Activated CD8-positive, alpha-beta memory T cell treated with anti-CD3 and anti-CD28 coated beads, Interleukin-2, amount 10 ng/mL, durations not matched to agents 7 days and 5 days (primary cell): ENCODE data around the gene IQSEC1. TPM values are rescaled to one million over a fixed set of nuclear protein-coding genes. Genes with fewer than 3 reads are reported as not detected.

Source experiments
- ATAC-seq: fragments of 150-1000 bp; cut with Tn5 transposase; one replicate; pipeline ENCODE4 v1.10.0; 2021; ENCODE audit warnings: moderate library complexity
- CTCF ChIA-PET: fragments of 350-600 bp; sonication (Branson Sonifier 250); formaldehyde crosslinking; loops from one replicate; lab custom pipeline; 2021; ENCODE audit warnings: antibody characterized with exemption; lab: Charles Lee
- DNase-seq: peaks from one replicate; pipeline ENCODE4 v3.0.0-alpha.2; 2020
- H3K27ac Mint-ChIP-seq: one replicate; pipeline ENCODE4 v1.8.0; 2021; ENCODE audit warnings: mild to moderate bottlenecking, mixed read lengths
- H3K27me3 Mint-ChIP-seq: one replicate; pipeline ENCODE4 v1.8.0; 2021; ENCODE audit warnings: mixed read lengths
- H3K36me3 Mint-ChIP-seq: one replicate; pipeline ENCODE4 v1.8.0; 2021; ENCODE audit warnings: mild to moderate bottlenecking, mixed read lengths
- H3K4me1 Mint-ChIP-seq: one replicate; pipeline ENCODE4 v1.8.0; 2021; ENCODE audit warnings: mixed read lengths
- H3K4me3 Mint-ChIP-seq: one replicate; pipeline ENCODE4 v1.8.0; 2021; ENCODE audit warnings: mild to moderate bottlenecking, moderate library complexity, mixed read lengths
- H3K9me3 Mint-ChIP-seq: one replicate; pipeline ENCODE4 v1.8.0; 2022; ENCODE audit warnings: low read depth, mixed read lengths
- total RNA-seq, 2 experiments: library from RNA; stranded (reverse); gene quantifications; one replicate each; pipeline ENCODE4 v1.2.3, GENCODE V29; 2021

IQSEC1 gene
- total RNA-seq, 2 experiments from 2014 or later: 37.6 to 71.4 TPM

GRCh38 chr3:12925648-12926047, 147.6 kb downstream of the IQSEC1 start:
- H3K27me3 Mint-ChIP-seq: no peaks in the 10 kb centered on the region
- H3K4me3 Mint-ChIP-seq: no peak overlapping the region
- DNase-seq: no peak
- H3K27ac Mint-ChIP-seq: no peak overlapping the region
- CTCF ChIA-PET: no interaction called here
- H3K4me1 Mint-ChIP-seq: peaks cover 22% of the 10 kb centered on the region
- peaks cover 6% of the 10 kb centered on the region for H3K36me3 Mint-ChIP-seq
- no peak for ATAC-seq
- H3K9me3 Mint-ChIP-seq: no peaks in the 10 kb centered on the region

GRCh38 chr3:12924437-12924836, 148.8 kb downstream of the IQSEC1 start:
- CTCF ChIA-PET: no interaction called here
- DNase-seq (peak; percentile 47), ATAC-seq (no peak)
- Mint-ChIP-seq H3K36me3 (peaks cover 7% of the 10 kb centered on the region), H3K9me3 (no peaks in the 10 kb centered on the region), H3K4me3 (no peak overlapping the region), H3K4me1 (peaks cover 12% of the 10 kb centered on the region), H3K27ac (no peak overlapping the region), H3K27me3 (no peaks in the 10 kb centered on the region)

DNA sequence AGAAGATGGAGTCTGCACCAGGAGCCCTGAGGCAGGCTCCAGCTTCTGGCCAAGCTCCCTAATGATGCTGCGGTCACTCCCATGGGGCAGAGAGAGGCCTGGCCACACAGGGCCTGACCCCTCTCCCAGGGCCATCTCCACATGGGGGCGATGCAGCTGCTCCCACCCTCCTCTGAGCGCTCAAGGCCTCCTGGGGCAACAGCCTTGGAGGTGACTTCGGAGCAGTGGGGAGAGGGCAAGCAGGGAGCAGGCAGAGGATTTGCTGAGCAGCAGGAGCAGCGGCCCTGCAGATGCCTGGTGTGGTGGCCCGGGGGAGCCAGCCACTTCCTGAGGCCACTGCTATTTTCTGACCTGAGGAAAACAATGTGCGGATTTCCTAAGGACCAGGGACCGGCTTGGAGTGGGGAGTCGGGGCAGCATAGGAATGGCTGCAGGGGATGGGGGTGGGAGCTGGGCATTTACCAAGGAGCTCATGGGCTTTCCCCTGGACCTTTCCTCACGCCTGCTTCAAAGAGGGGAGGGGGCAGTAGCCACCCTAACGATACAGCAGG, 150.3 kb downstream of the IQSEC1 start:
- H3K27ac Mint-ChIP-seq: no peak overlapping the region
- peaks cover 12% of the 10 kb centered on the region for H3K4me1 Mint-ChIP-seq
- no peak overlapping the region for H3K4me3 Mint-ChIP-seq
- DNase-seq (no peak), ATAC-seq (no peak)
- H3K36me3 Mint-ChIP-seq: peaks cover 4% of the 10 kb centered on the region
- H3K27me3 Mint-ChIP-seq: no peaks in the 10 kb centered on the region
- CTCF ChIA-PET: no interaction called here
- H3K9me3 Mint-ChIP-seq: no peaks in the 10 kb centered on the region

- CTCF ChIA-PET: no interaction called here
Observed at GRCh38 chr3:12922306-12922705, 150.9 kb downstream of the IQSEC1 start.

DNA sequence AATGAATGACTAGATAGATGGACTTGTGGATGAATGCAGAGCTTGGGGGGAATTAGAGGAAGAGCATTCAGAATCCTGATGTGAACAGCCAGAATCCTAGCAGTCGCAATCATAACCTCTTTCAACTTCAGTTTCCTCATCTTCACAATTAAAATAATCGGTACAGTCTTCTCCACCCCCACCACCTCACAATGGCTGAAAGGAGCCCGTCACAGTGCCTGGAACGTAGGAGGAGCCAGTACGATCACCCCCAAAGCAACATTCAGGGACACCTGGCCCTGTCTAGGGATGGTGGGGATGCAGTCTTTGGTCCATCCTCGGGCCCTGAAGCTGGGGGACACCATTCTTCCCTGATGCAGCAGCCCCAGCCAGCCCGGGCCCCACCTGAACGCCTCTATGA, 151.5 kb downstream of the IQSEC1 start:
- Mint-ChIP-seq H3K27ac (no peak overlapping the region), H3K9me3 (no peaks in the 10 kb centered on the region), H3K36me3 (peaks cover 8% of the 10 kb centered on the region), H3K27me3 (no peaks in the 10 kb centered on the region), H3K4me1 (peaks cover 23% of the 10 kb centered on the region), H3K4me3 (no peak overlapping the region)
- no peak for ATAC-seq
- CTCF ChIA-PET: no interaction called here
- DNase-seq: no peak

More at GRCh38 chr3:12922306-12922705, 150.9 kb downstream of the IQSEC1 start:
- H3K27ac Mint-ChIP-seq: no peak overlapping the region
- H3K36me3 Mint-ChIP-seq: peaks cover 7% of the 10 kb centered on the region
- H3K4me1 Mint-ChIP-seq: peaks cover 18% of the 10 kb centered on the region
- DNase-seq (no peak), ATAC-seq (no peak)
- H3K4me3 Mint-ChIP-seq: no peak overlapping the region
- no peaks in the 10 kb centered on the region for H3K9me3 Mint-ChIP-seq
- H3K27me3 Mint-ChIP-seq: no peaks in the 10 kb centered on the region

DNA sequence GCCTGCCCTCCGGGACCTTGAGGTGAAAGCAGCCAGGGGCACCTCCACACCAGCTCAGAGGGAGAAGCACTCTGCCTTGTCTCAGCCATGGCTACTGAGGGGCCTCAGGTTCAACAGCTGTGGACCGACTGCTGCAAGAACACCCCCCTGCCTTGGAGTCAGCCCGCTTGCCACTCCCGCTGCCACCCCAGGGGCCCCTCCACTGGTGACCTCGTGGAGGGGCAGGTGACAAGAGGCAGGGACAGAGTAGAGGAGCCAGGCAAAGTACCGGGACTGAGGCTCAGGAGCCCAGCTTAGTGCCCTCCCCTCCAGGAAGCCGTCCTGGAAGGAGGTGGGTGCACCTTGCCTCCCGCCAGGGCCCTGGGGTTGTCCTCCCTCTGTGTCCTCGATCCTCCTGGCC, 152.3 kb downstream of the IQSEC1 start:
- Mint-ChIP-seq H3K4me3 (no peak overlapping the region), H3K27me3 (no peaks in the 10 kb centered on the region), H3K27ac (no peak overlapping the region), H3K36me3 (peaks cover 9% of the 10 kb centered on the region), H3K4me1 (peaks cover 30% of the 10 kb centered on the region), H3K9me3 (no peaks in the 10 kb centered on the region)
- DNase-seq: no peak
- no peak for ATAC-seq
- CTCF ChIA-PET: interaction anchor here (0.9 to 1.4 kb wide), 2 partner anchors 63 to 74 kb away, joined by 4 to 5 read pairs; no protein-coding TSS in a partner anchor

GRCh38 chr3:12919205-12919604, 154.0 kb downstream of the IQSEC1 start:
- no peaks in the 10 kb centered on the region for H3K27me3 Mint-ChIP-seq
- H3K4me1 Mint-ChIP-seq: peaks cover 36% of the 10 kb centered on the region
- no peak overlapping the region for H3K27ac Mint-ChIP-seq
- H3K9me3 Mint-ChIP-seq: no peaks in the 10 kb centered on the region
- H3K36me3 Mint-ChIP-seq: peaks cover 9% of the 10 kb centered on the region
- H3K4me3 Mint-ChIP-seq: no peak overlapping the region
- ATAC-seq (no peak), DNase-seq (no peak)
- CTCF ChIA-PET: no interaction called here

GRCh38 chr3:12918231-12918630, 155.0 kb downstream of the IQSEC1 start:
- H3K4me1 Mint-ChIP-seq: peaks cover 37% of the 10 kb centered on the region

GRCh38 chr3:12916159-12916558, 157.1 kb downstream of the IQSEC1 start:
- Mint-ChIP-seq H3K36me3 (peaks cover 17% of the 10 kb centered on the region), H3K9me3 (no peaks in the 10 kb centered on the region), H3K4me1 (peaks cover 37% of the 10 kb centered on the region), H3K4me3 (peak overlapping the region; percentile 3), H3K27me3 (no peaks in the 10 kb centered on the region), H3K27ac (peak overlapping the region; percentile 79)
- ATAC-seq (peak; percentile 85), DNase-seq (peak; percentile 89)
- CTCF ChIA-PET: interaction anchor here (1.2 to 2.1 kb wide), 5 partner anchors 33 to 74 kb away, joined by 3 to 7 read pairs (median 5); no protein-coding TSS in a partner anchor

More at GRCh38 chr3:12918231-12918630, 155.0 kb downstream of the IQSEC1 start:
- ATAC-seq (no peak), DNase-seq (no peak)
- Mint-ChIP-seq H3K27me3 (no peaks in the 10 kb centered on the region), H3K27ac (no peak overlapping the region), H3K36me3 (peaks cover 12% of the 10 kb centered on the region), H3K4me3 (no peak overlapping the region), H3K9me3 (no peaks in the 10 kb centered on the region)
- CTCF ChIA-PET: interaction anchor here (1.0 to 1.2 kb wide), 2 partner anchors 66 to 77 kb away, joined by 3 read pairs; no protein-coding TSS in a partner anchor

GRCh38 chr3:12914088-12914487, 159.1 kb downstream of the IQSEC1 start:
- no peak for ATAC-seq
- CTCF ChIA-PET: no interaction called here
- DNase-seq: no peak
- H3K4me1 Mint-ChIP-seq: peaks cover 37% of the 10 kb centered on the region
- no peak overlapping the region for H3K4me3 Mint-ChIP-seq
- H3K27me3 Mint-ChIP-seq: no peaks in the 10 kb centered on the region
- no peak overlapping the region for H3K27ac Mint-ChIP-seq
- H3K36me3 Mint-ChIP-seq: peaks cover 20% of the 10 kb centered on the region
- H3K9me3 Mint-ChIP-seq: no peaks in the 10 kb centered on the region

DNA sequence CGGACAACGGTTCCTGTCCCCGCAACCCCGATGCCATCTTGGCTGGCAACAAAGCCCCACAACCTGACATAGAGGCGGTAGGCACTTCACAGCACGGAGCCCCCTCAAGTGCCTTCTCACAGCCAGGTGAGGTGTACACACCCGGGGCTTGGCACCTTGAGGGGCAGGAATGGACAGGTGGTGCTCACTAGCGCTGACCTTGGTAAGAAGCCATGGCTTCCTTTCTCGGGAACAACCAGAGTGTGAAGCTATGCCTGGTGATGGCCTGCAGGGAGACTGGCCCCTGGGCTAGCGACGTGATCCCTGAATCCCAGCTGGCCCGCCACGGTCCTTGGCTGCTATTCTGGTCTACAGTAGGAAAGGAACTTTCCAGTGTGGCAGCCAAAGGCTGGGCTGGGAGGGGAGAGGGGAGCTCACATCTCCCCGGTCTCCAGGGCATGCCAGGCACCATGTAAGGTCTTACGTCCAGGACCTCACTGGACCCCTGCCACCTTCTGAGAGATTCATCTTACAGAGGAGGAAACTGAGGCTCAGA, 161.3 kb downstream of the IQSEC1 start:
- no peak overlapping the region for H3K4me3 Mint-ChIP-seq
- H3K9me3 Mint-ChIP-seq: no peaks in the 10 kb centered on the region
- DNase-seq (no peak), ATAC-seq (no peak)
- H3K27ac Mint-ChIP-seq: no peak overlapping the region
- H3K36me3 Mint-ChIP-seq: peaks cover 24% of the 10 kb centered on the region
- CTCF ChIA-PET: interaction anchor here (0.9 kb wide), 1 partner anchor 92 kb away, joined by 5 read pairs; no protein-coding TSS in a partner anchor
- H3K4me1 Mint-ChIP-seq: peaks cover 28% of the 10 kb centered on the region
- no peaks in the 10 kb centered on the region for H3K27me3 Mint-ChIP-seq

- Mint-ChIP-seq H3K27me3 (no peaks in the 10 kb centered on the region), H3K4me1 (peaks cover 14% of the 10 kb centered on the region), H3K9me3 (no peaks in the 10 kb centered on the region), H3K36me3 (peaks cover 22% of the 10 kb centered on the region), H3K4me3 (no peak overlapping the region), H3K27ac (no peak overlapping the region)
- ATAC-seq (no peak), DNase-seq (no peak)
- CTCF ChIA-PET: no interaction called here
Observed at GRCh38 chr3:12910356-12911099, 162.7 kb downstream of the IQSEC1 start.

GRCh38 chr3:12909710-12910109, 163.5 kb downstream of the IQSEC1 start:
- Mint-ChIP-seq H3K4me1 (peaks cover 7% of the 10 kb centered on the region), H3K27me3 (no peaks in the 10 kb centered on the region), H3K27ac (no peak overlapping the region), H3K36me3 (peaks cover 23% of the 10 kb centered on the region), H3K4me3 (no peak overlapping the region), H3K9me3 (no peaks in the 10 kb centered on the region)
- ATAC-seq (no peak), DNase-seq (no peak)
- CTCF ChIA-PET: no interaction called here
